ENCODE data around the gene PHTF2. TPM values are rescaled to one million over a fixed set of nuclear protein-coding genes. Genes with fewer than 3 reads are reported as not detected.

The PHTF2 gene
- total RNA-seq, 1 experiment from 2014 or later, result 52.0 TPM

DNA sequence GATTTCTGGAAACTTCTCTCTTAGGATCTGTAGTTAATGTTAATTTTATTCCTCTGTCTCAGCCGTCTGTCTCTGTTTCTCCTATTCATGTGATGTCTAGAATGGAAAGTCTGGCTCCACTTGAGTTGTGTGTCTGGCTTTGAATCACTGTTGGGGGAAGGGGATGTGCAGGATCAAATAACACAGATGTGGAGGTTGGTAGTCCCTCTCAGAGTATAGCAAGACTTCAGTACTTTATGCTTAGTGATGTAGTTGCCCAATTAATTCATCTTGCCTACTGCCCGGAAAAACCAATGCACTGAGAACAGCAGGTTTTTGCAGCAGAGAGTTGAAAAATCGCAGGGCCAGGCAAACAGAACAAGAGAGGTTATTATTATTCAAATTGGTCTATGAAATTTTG lies 79.2 kb downstream of the PHTF2 start:
- CTCF ChIA-PET, result no interaction called here
- Histone ChIP-seq H3K9me3 (ENCODE audit: insufficient read depth, low read depth) (no peaks in the 10 kb centered on the region), H3K27ac (no peak overlapping the region), H4K20me1 (ENCODE audit: insufficient read depth) (no peaks in the 10 kb centered on the region), H3K79me2 (ENCODE audit: low read depth) (no peaks in the 10 kb centered on the region), H3K36me3 (ENCODE audit: low read depth) (no peaks in the 10 kb centered on the region), H3K27me3 (ENCODE audit: insufficient read depth, low read depth) (no peaks in the 10 kb centered on the region), H2AFZ (no peak overlapping the region), H3K4me3 (no peak overlapping the region), H3K9me2 (ENCODE audit: insufficient read depth) (no peaks in the 10 kb centered on the region), H3K4me1 (replicated peaks; ENCODE audit: insufficient read depth) (no peaks in the 10 kb centered on the region), H3K4me2 (no peak overlapping the region), H3F3A (ENCODE audit: insufficient read depth, low read depth) (no peaks in the 10 kb centered on the region)
- no TSS peak for BruUV-seq (replicated peaks)
- POLR2A ChIA-PET (ENCODE audit: unreplicated experiment), result no interaction called here
- DNase-seq, result no peak
- TF ChIP-seq, protein P1, sequence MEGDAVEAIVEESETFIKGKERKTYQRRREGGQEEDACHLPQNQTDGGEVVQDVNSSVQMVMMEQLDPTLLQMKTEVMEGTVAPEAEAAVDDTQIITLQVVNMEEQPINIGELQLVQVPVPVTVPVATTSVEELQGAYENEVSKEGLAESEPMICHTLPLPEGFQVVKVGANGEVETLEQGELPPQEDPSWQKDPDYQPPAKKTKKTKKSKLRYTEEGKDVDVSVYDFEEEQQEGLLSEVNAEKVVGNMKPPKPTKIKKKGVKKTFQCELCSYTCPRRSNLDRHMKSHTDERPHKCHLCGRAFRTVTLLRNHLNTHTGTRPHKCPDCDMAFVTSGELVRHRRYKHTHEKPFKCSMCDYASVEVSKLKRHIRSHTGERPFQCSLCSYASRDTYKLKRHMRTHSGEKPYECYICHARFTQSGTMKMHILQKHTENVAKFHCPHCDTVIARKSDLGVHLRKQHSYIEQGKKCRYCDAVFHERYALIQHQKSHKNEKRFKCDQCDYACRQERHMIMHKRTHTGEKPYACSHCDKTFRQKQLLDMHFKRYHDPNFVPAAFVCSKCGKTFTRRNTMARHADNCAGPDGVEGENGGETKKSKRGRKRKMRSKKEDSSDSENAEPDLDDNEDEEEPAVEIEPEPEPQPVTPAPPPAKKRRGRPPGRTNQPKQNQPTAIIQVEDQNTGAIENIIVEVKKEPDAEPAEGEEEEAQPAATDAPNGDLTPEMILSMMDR (conservative IDR thresholded peaks at IDR 0.05), result no peak
- no peak for TF ChIP-seq EZH2 (IDR thresholded peaks at IDR 0.05; ENCODE audit: low read depth)
- intact Hi-C loops (cut with micrococcal nuclease; ENCODE audit: unreplicated experiment), result no loop called here

DNA sequence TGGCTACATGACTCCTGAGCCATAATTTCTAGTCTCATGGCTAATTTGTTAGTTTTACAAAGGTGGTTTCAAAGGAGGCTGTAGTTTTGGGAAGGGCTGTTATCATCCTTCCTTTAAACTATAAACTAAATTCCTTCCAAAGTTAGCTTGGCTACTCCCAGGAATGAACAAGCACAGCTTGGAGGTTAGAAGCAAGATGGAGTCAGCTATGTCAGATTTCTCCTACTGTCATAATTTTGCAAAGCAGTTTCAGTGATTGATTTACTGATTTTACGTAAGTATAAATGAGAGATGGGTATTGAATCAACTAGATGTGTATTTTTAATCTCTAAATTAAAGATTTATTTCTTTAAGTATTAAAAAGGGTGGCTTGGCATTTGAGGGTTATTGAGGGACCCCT lies 79.9 kb downstream of the PHTF2 start:
- intact Hi-C loops (cut with micrococcal nuclease; ENCODE audit: unreplicated experiment), result no loop called here
- Histone ChIP-seq H3F3A (ENCODE audit: insufficient read depth, low read depth) (no peaks in the 10 kb centered on the region), H3K27me3 (ENCODE audit: insufficient read depth, low read depth) (no peaks in the 10 kb centered on the region), H3K79me2 (ENCODE audit: low read depth) (no peaks in the 10 kb centered on the region), H3K9me2 (ENCODE audit: insufficient read depth) (no peaks in the 10 kb centered on the region), H3K4me1 (replicated peaks; ENCODE audit: insufficient read depth) (no peaks in the 10 kb centered on the region), H3K36me3 (ENCODE audit: low read depth) (no peaks in the 10 kb centered on the region), H3K4me3 (no peak overlapping the region), H3K4me2 (no peak overlapping the region), H3K9me3 (ENCODE audit: insufficient read depth, low read depth) (no peaks in the 10 kb centered on the region), H2AFZ (no peak overlapping the region), H3K27ac (no peak overlapping the region), H4K20me1 (ENCODE audit: insufficient read depth) (no peaks in the 10 kb centered on the region)
- ChIA-PET POLR2A (ENCODE audit: unreplicated experiment) (no interaction called here), CTCF (no interaction called here)
- BruUV-seq (replicated peaks), result no TSS peak
- no peak for DNase-seq
- no peak for TF ChIP-seq EZH2 (IDR thresholded peaks at IDR 0.05; ENCODE audit: low read depth)
- TF ChIP-seq, protein P1 (conservative IDR thresholded peaks at IDR 0.05), result no peak

DNA sequence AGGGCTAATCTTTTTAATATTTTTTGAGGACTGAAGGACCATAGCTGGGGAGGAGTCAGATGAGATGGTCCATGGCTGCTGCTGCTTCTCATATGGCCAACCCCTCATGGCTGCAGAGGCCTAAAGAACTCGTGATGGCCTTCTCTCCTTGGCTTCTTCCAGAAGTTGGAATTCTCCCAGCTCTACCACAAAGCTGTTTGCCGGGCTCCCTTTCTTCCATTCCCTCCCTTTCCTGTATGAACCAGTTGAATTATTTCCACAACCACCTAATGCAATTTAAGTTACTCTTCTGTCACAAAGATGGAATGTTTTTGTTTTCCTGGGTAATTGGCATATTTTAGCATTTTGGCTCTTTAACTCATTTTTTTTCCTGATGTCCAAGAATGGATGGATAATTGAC lies 80.7 kb downstream of the PHTF2 start:
- no peaks in the 10 kb centered on the region for H3K9me2 ChIP-seq (ENCODE audit: insufficient read depth)
- H3K27me3 ChIP-seq (ENCODE audit: insufficient read depth, low read depth), result no peaks in the 10 kb centered on the region
- ChIA-PET CTCF (interaction anchor here (0.7 kb wide), 1 partner anchor 502 kb away, joined by 3 read pairs; no protein-coding TSS in a partner anchor), POLR2A (ENCODE audit: unreplicated experiment) (no interaction called here)
- H3K9me3 ChIP-seq (ENCODE audit: insufficient read depth, low read depth), result no peaks in the 10 kb centered on the region
- no peaks in the 10 kb centered on the region for H3K79me2 ChIP-seq (ENCODE audit: low read depth)
- H3F3A ChIP-seq (ENCODE audit: insufficient read depth, low read depth), result no peaks in the 10 kb centered on the region
- H4K20me1 ChIP-seq (ENCODE audit: insufficient read depth), result no peaks in the 10 kb centered on the region
- intact Hi-C loops (cut with micrococcal nuclease; ENCODE audit: unreplicated experiment), result no loop called here
- H3K27ac ChIP-seq, result no peak overlapping the region
- TF ChIP-seq EZH2 (IDR thresholded peaks at IDR 0.05; ENCODE audit: low read depth), result no peak
- TF ChIP-seq, protein P1 (conservative IDR thresholded peaks at IDR 0.05), result no peak
- H3K4me1 ChIP-seq (replicated peaks; ENCODE audit: insufficient read depth), result no peaks in the 10 kb centered on the region
- H2AFZ ChIP-seq, result no peak overlapping the region
- BruUV-seq (replicated peaks), result no TSS peak
- H3K4me2 ChIP-seq, result no peak overlapping the region
- H3K36me3 ChIP-seq (ENCODE audit: low read depth), result no peaks in the 10 kb centered on the region
- DNase-seq, result no peak
- H3K4me3 ChIP-seq, result no peak overlapping the region

All from PC-9 (cell line).